GM18858 (cell line): ENCODE results near the gene SLC6A11.

ENCODE experiments used
- ATAC-seq: cut with Tn5 transposase; IDR thresholded peaks from one replicate; pipeline ENCODE4 v1.9.1; 2021; ENCODE audit not compliant: unreplicated experiment

The SLC6A11 gene

GRCh38 chr3:10883478-10884234, 67.6 kb downstream of the SLC6A11 start:
- no peak for ATAC-seq

- ATAC-seq: no peak
Observed at GRCh38 chr3:10887015-10887414, 71.0 kb downstream of the SLC6A11 start.

- no peak for ATAC-seq
Observed at GRCh38 chr3:10888518-10889090, 72.6 kb downstream of the SLC6A11 start.

GRCh38 chr3:10889206-10889960, 73.4 kb downstream of the SLC6A11 start:
- ATAC-seq: no peak

GRCh38 chr3:10890665-10891064, 74.6 kb downstream of the SLC6A11 start:
- no peak for ATAC-seq

- no peak for ATAC-seq
Observed at GRCh38 chr3:10892622-10893021, 76.6 kb downstream of the SLC6A11 start.

- no peak for ATAC-seq
Observed at GRCh38 chr3:10901296-10901945, 85.4 kb downstream of the SLC6A11 start.

GRCh38 chr3:10907262-10907661, 91.2 kb downstream of the SLC6A11 start:
- ATAC-seq: no peak

- no peak for ATAC-seq
Observed at GRCh38 chr3:10910367-10910766, 94.3 kb downstream of the SLC6A11 start.

GRCh38 chr3:10911350-10912002, 95.4 kb downstream of the SLC6A11 start:
- ATAC-seq: no peak

GRCh38 chr3:10912786-10913185, 96.8 kb downstream of the SLC6A11 start:
- ATAC-seq: no peak

GRCh38 chr3:10915376-10915775, 99.3 kb downstream of the SLC6A11 start:
- ATAC-seq: no peak

- ATAC-seq: no peak
Observed at GRCh38 chr3:10917176-10917575, 101.1 kb downstream of the SLC6A11 start.

- ATAC-seq: no peak
Observed at GRCh38 chr3:10918011-10918410, 102.0 kb downstream of the SLC6A11 start.

- no peak for ATAC-seq
Observed at GRCh38 chr3:10919636-10920035, 103.6 kb downstream of the SLC6A11 start.

GRCh38 chr3:10925436-10926255, 109.6 kb downstream of the SLC6A11 start:
- ATAC-seq: no peak

GRCh38 chr3:10926256-10926810, 110.3 kb downstream of the SLC6A11 start:
- ATAC-seq: no peak

- ATAC-seq: no peak
Observed at GRCh38 chr3:10926811-10927521, 110.9 kb downstream of the SLC6A11 start.

GRCh38 chr3:10927551-10927950, 111.5 kb downstream of the SLC6A11 start:
- no peak for ATAC-seq
